ENCODE data around the gene ZNF566.

ZNF566 gene

GRCh38 chr19:36404498-36404897 is 84.9 kb downstream of the ZNF566 start:
- TF ChIP-seq GATA3 (IDR thresholded peaks at IDR 0.05; ENCODE audit: low read depth, low read length) (no peak), GATA2 (IDR thresholded peaks at IDR 0.05; ENCODE audit: low read depth, low read length) (no peak)

DNA sequence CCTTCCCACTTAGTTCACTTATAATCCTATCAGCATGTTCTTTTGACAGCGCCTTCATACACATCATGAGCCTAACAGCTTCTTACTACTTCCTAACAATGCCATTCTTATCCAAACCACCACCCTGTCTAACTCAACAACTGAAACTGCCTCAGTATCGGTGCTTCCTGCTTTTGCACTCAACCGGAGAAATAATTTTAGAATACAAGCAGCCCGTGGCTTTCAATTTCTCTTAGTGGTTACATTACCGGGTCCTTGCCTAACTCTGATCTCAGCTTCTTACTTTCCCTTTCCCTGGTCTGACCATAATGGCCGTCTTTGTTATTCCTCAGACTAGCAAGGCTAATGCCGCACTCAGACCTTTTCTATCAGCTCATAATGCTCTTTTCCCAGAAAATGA is 87.9 kb downstream of the ZNF566 start:
- no peak for TF ChIP-seq GATA3 (IDR thresholded peaks at IDR 0.05; ENCODE audit: low read depth, low read length)
- TF ChIP-seq GATA2 (IDR thresholded peaks at IDR 0.05; ENCODE audit: low read depth, low read length): no peak

- no peak for TF ChIP-seq GATA3 (IDR thresholded peaks at IDR 0.05; ENCODE audit: low read depth, low read length)
- no peak for TF ChIP-seq GATA2 (IDR thresholded peaks at IDR 0.05; ENCODE audit: low read depth, low read length)
Measured at GRCh38 chr19:36398571-36398970, 90.8 kb downstream of the ZNF566 start.
